Kidney (tissue), 14 donors: ENCODE measurements around the gene KCNAB1. TPM values are rescaled to one million over a fixed set of nuclear protein-coding genes. Genes with fewer than 3 reads are reported as not detected.

Experiments
- DNase-seq, 5 donors: peaks; one replicate each; pipeline ENCODE4 v3.0.0-alpha.2; 2013 to 2020
- FAIRE-seq: peaks from 2 replicates; lab custom pipeline; 2012; peaks lifted over from hg19 to GRCh38; lab: Jason Lieb, UNC
- H3K27ac ChIP-seq, 2 donors: one replicate each; pipeline ENCODE4 v1.7.0; 2013; ENCODE audit warnings: low read depth in 2 of 2, low read length in 2 of 2, inconsistent platforms in 1 of 2
- H3K27me3 ChIP-seq: one replicate; pipeline ENCODE4 v1.7.1; 2013; ENCODE audit warnings: low read length, inconsistent platforms; ENCODE audit not compliant: control insufficient read depth, insufficient read depth
- H3K36me3 ChIP-seq, 3 donors: one replicate each; pipeline versions ENCODE4 v1.7.0 to v1.7.1; 2013; ENCODE audit warnings: low read length in 3 of 3, control low read depth in 1 of 3, inconsistent platforms in 1 of 3; ENCODE audit not compliant: insufficient read depth in 3 of 3, control insufficient read depth in 2 of 3
- H3K4me1 ChIP-seq, 3 donors: one replicate each; pipeline versions ENCODE4 v1.7.0 to v1.7.1; 2013; ENCODE audit warnings: low read length in 3 of 3, inconsistent platforms in 1 of 3, low read depth in 1 of 3; ENCODE audit not compliant: control insufficient read depth in 2 of 3, insufficient read depth in 2 of 3
- H3K4me3 ChIP-seq, 3 donors: one replicate each; pipeline versions ENCODE4 v1.7.0 to v1.8.1; 2013; ENCODE audit warnings: low read length in 3 of 3, control low read depth in 1 of 3, inconsistent platforms in 1 of 3
- H3K9ac ChIP-seq, 3 donors: one replicate each; pipeline versions ENCODE4 v1.7.0 to v1.7.1; 2013; ENCODE audit warnings: low read length in 3 of 3, control low read depth in 1 of 3, inconsistent platforms in 1 of 3
- H3K9me3 ChIP-seq, 3 donors: one replicate each; pipeline versions ENCODE4 v1.7.0 to v1.7.1; 2013; ENCODE audit warnings: low read length in 3 of 3, control low read depth in 1 of 3, inconsistent platforms in 1 of 3; ENCODE audit not compliant: control insufficient read depth in 2 of 3, insufficient read depth in 1 of 3
- CTCF ChIP-seq: IDR thresholded peaks from 3 replicates; pipeline ENCODE4 v1.5.1; 2012; ENCODE audit warnings: mild to moderate bottlenecking, moderate library complexity, borderline replicate concordance; ENCODE audit not compliant: insufficient read depth; ENCODE audit errors: extremely low read depth
- intact Hi-C: fragments of 100-400 bp; cut with DNase I; formaldehyde crosslinking; loops from one replicate; pipeline ENCODE4 v1.11.1; 2022
- polyA plus RNA-seq: library from polyadenylated mRNA; stranded (reverse); fragments of 350-450 nt; fragmentation: Illumina TruSeq; extraction: RNeasy Lipid Tissue Mini Kit (QIAGEN cat#74804); gene quantifications from one replicate; pipeline ENCODE4 v1.2.3, GENCODE V29; 2014; ENCODE audit warnings: low read depth, low replicate concordance; ENCODE audit not compliant: insufficient read depth
- total RNA-seq: library from RNA; stranded (reverse); fragmentation: NEBNext Ultra II Directional; extraction: Animal tissue kit (Norgen Biotek cat#: 25700); gene quantifications from one replicate; pipeline ENCODE4 v1.2.1, GENCODE V29; 2021
- donor health status: control.
- donor health status: control.
- donor health status: control.
- donor health status: control.
- donor health status: control.
- donor health status: DM: yes; HTN: yes; CAD: no.
- donor health status: Normal renal cell carcinoma (clear cell type).

The KCNAB1 gene
- total and polyA plus RNA-seq, 2 donors from 2014 or later: 1.7 to 6.6 TPM

GRCh38 chr3:156536524-156537316 lies 416.3 kb downstream of the KCNAB1 start:
- peaks cover 3 to 12% (median 4%) of the 10 kb centered on the region in 3 donors for H3K36me3 ChIP-seq
- FAIRE-seq (no peak), DNase-seq (no peak)
- no peak overlapping the region for H3K27ac ChIP-seq
- intact Hi-C loops: no loop called here
- no peaks in the 10 kb centered on the region for H3K27me3 ChIP-seq
- TF ChIP-seq CTCF: no peak
- peaks cover 0 to 26% (median 24%) of the 10 kb centered on the region in 3 donors for H3K4me1 ChIP-seq
- no peak overlapping the region for H3K4me3 ChIP-seq
- no peaks in the 10 kb centered on the region for H3K9me3 ChIP-seq
- H3K9ac ChIP-seq: no peak overlapping the region

- Histone ChIP-seq H3K9me3 (no peaks in the 10 kb centered on the region), H3K27ac (no peak overlapping the region), H3K4me1 (peaks cover 0 to 18% (median 14%) of the 10 kb centered on the region in 3 donors), H3K27me3 (no peaks in the 10 kb centered on the region), H3K36me3 (peaks cover 3 to 23% (median 7%) of the 10 kb centered on the region in 3 donors), H3K4me3 (no peak overlapping the region), H3K9ac (no peak overlapping the region)
- TF ChIP-seq CTCF: no peak
- FAIRE-seq: no peak
- intact Hi-C loops: no loop called here
- DNase-seq: no peak
Measured at GRCh38 chr3:156539051-156539450, 418.7 kb downstream of the KCNAB1 start.

- Histone ChIP-seq H3K9ac (no peak overlapping the region), H3K36me3 (peaks cover 3 to 23% (median 10%) of the 10 kb centered on the region in 3 donors), H3K4me1 (peaks cover 0 to 12% (median 9%) of the 10 kb centered on the region in 3 donors), H3K27me3 (no peaks in the 10 kb centered on the region), H3K27ac (no peak overlapping the region), H3K4me3 (no peak overlapping the region), H3K9me3 (no peaks in the 10 kb centered on the region)
- no peak for TF ChIP-seq CTCF
- intact Hi-C loops: no loop called here
- FAIRE-seq (no peak), DNase-seq (no peak)
Measured at GRCh38 chr3:156539802-156540201, 419.4 kb downstream of the KCNAB1 start.
